Loucy (cell line): ENCODE data around the gene AKAP6.

Experiments used
- CTCF ChIP-seq: fragments of 200-600 bp; sonication (generic); conservative IDR thresholded peaks from 2 replicates; pipeline ENCODE4 v1.5.1; 2014; ENCODE audit warnings: mild to moderate bottlenecking, antibody characterized with exemption, low read length
- EZH2phosphoT487 ChIP-seq: fragments of 200-600 bp; IDR thresholded peaks from 2 replicates; pipeline ENCODE4 v1.6.1; 2018; ENCODE audit warnings: antibody characterized with exemption, mild to moderate bottlenecking, moderate library complexity, borderline replicate concordance

GRCh38 chr14:32471181-32471580 lies 142.1 kb downstream of the AKAP6 start:
- TF ChIP-seq CTCF (no peak), EZH2phosphoT487 (no peak)
